IMR-90 (cell line): ENCODE measurements around the gene PLXNB3. TPM values are rescaled to one million over a fixed set of nuclear protein-coding genes. Genes with fewer than 3 reads are reported as not detected.

Experiments used
- ATAC-seq: fragments of 200-7000 bp; cut with Tn5 transposase; 2 replicates; pipeline ENCODE4 v1.9.1; 2020; ENCODE audit warnings: low read depth, mild to moderate bottlenecking, moderate library complexity
- BruUV-seq: library from RNA; stranded (reverse); fragments of 400-500 nt; replicated peaks from 2 replicates; lab custom pipeline; 2021; lab: Mats Ljungman, UMichigan
- CTCF ChIA-PET: fragments of 300-600 bp; formaldehyde crosslinking; extraction: SDS; loops from one replicate; lab custom pipeline; 2021; ENCODE audit warnings: antibody characterized with exemption; lab: Yijun Ruan, JAX
- POLR2A ChIA-PET: fragments of 300-600 bp; sonication (Branson Sonifier 250); formaldehyde crosslinking; loops from one replicate; lab custom pipeline; 2022; ENCODE audit warnings: antibody characterized with exemption; ENCODE audit not compliant: unreplicated experiment; lab: Charles Lee
- DNase-seq: peaks from one replicate; pipeline ENCODE4 v3.0.0; 2013
- H2AFZ ChIP-seq: replicated peaks from 2 replicates; pipeline ENCODE3; 2013; ENCODE audit warnings: low read length, mild to moderate bottlenecking; ENCODE audit not compliant: poor library complexity
- H2AK5ac ChIP-seq: 2 replicates; pipeline ENCODE4 v1.6.1; 2013; ENCODE audit warnings: low read depth, low read length, inconsistent platforms
- H2AK9ac ChIP-seq: replicated peaks from 2 replicates; pipeline ENCODE3; 2013; ENCODE audit warnings: mild to moderate bottlenecking, low read depth, low read length, moderate library complexity; ENCODE audit not compliant: poor library complexity
- H2BK120ac ChIP-seq: 2 replicates; pipeline ENCODE4 v1.6.1; 2013; ENCODE audit warnings: low read depth, low read length, inconsistent platforms
- H2BK15ac ChIP-seq: 3 replicates; pipeline ENCODE4 v1.6.1; 2013; ENCODE audit warnings: low read depth, low read length, inconsistent platforms
- H2BK20ac ChIP-seq: 2 replicates; pipeline ENCODE4 v1.6.1; 2013; ENCODE audit warnings: low read depth, mild to moderate bottlenecking, inconsistent platforms, low read length, moderate library complexity
- H2BK5ac ChIP-seq: 2 replicates; pipeline ENCODE4 v1.6.1; 2013; ENCODE audit warnings: mild to moderate bottlenecking, low read depth, low read length, inconsistent platforms; ENCODE audit not compliant: poor library complexity, severe bottlenecking
- H3K14ac ChIP-seq: replicated peaks from 2 replicates; pipeline ENCODE4 v1.6.1; 2013; ENCODE audit warnings: low read depth, low read length, inconsistent platforms
- H3K18ac ChIP-seq: 2 replicates; pipeline ENCODE4 v1.6.1; 2013; ENCODE audit warnings: low read depth, low read length, control low read depth
- H3K23ac ChIP-seq: 2 replicates; pipeline ENCODE4 v1.6.1; 2013; ENCODE audit warnings: low read depth, low read length, inconsistent platforms
- H3K27ac ChIP-seq: 2 replicates; pipeline ENCODE4 v1.5.1; 2013; ENCODE audit warnings: mild to moderate bottlenecking, control low read depth, low read length; ENCODE audit not compliant: insufficient read depth
- H3K27me3 ChIP-seq: 2 replicates; pipeline ENCODE4 v1.6.1; 2013; ENCODE audit warnings: low read length; ENCODE audit not compliant: control insufficient read depth, insufficient read depth
- H3K36me3 ChIP-seq: 2 replicates; pipeline ENCODE4 v1.6.1; 2013; ENCODE audit warnings: low read length, mixed read lengths; ENCODE audit not compliant: control insufficient read depth, insufficient read depth
- H3K4ac ChIP-seq: 2 replicates; pipeline ENCODE4 v1.6.1; 2013; ENCODE audit warnings: low read depth, low read length, inconsistent platforms
- H3K4me1 ChIP-seq: 2 replicates; pipeline ENCODE4 v1.6.1; 2013; ENCODE audit warnings: low read length, mixed read lengths; ENCODE audit not compliant: control insufficient read depth, insufficient read depth
- H3K4me2 ChIP-seq: 2 replicates; pipeline ENCODE4 v1.6.1; 2013; ENCODE audit warnings: low read depth, mild to moderate bottlenecking, control low read depth, low read length, moderate library complexity
- H3K4me3 ChIP-seq: 2 replicates; pipeline ENCODE4 v1.5.1; 2013; ENCODE audit warnings: low read depth, mild to moderate bottlenecking, control low read depth, low read length, moderate library complexity; ENCODE audit not compliant: insufficient read depth
- H3K56ac ChIP-seq: 2 replicates; pipeline ENCODE4 v1.6.1; 2013; ENCODE audit warnings: low read length, inconsistent platforms; ENCODE audit not compliant: insufficient read depth; ENCODE audit errors: extremely low read depth
- H3K79me1 ChIP-seq, 2 experiments: 2 replicates each; pipeline ENCODE4 v1.6.1; 2013; ENCODE audit warnings: low read length in 2 of 2, inconsistent platforms in 1 of 2, low read depth in 1 of 2
- H3K9ac ChIP-seq: 2 replicates; pipeline ENCODE4 v1.6.1; 2013; ENCODE audit warnings: low read depth, low read length, control low read depth
- H3K9me1 ChIP-seq: 2 replicates; pipeline ENCODE4 v1.6.1; 2013; ENCODE audit warnings: low read length, inconsistent platforms; ENCODE audit not compliant: insufficient read depth
- H3K9me3 ChIP-seq: 2 replicates; pipeline ENCODE4 v1.6.1; 2013; ENCODE audit warnings: low read length; ENCODE audit not compliant: control insufficient read depth, insufficient read depth
- H4K20me1 ChIP-seq: 2 replicates; pipeline ENCODE4 v1.6.1; 2013; ENCODE audit warnings: low read length, inconsistent platforms; ENCODE audit not compliant: insufficient read depth
- H4K5ac ChIP-seq: 2 replicates; pipeline ENCODE4 v1.6.1; 2013; ENCODE audit warnings: mild to moderate bottlenecking, low read depth, low read length, control low read depth
- H4K8ac ChIP-seq, 2 experiments: 2 replicates each; pipeline ENCODE4 v1.6.1; 2013; ENCODE audit warnings: low read depth in 2 of 2, low read length in 2 of 2, control low read depth in 1 of 2, inconsistent platforms in 1 of 2
- H4K91ac ChIP-seq: 2 replicates; pipeline ENCODE4 v1.6.1; 2013; ENCODE audit warnings: low read depth, low read length, inconsistent platforms; ENCODE audit not compliant: insufficient read depth
- CEBPB ChIP-seq: IDR thresholded peaks from 2 replicates; pipeline ENCODE4 v1.6.1; 2012; ENCODE audit warnings: low read depth, low read length, improper control_type of control experiment
- CHD1 ChIP-seq: IDR thresholded peaks from 2 replicates; pipeline ENCODE4 v1.6.1; 2012; ENCODE audit warnings: low read depth, low read length, improper control_type of control experiment
- FOS ChIP-seq: fragments of 150-350 bp; IDR thresholded peaks from 2 replicates; pipeline ENCODE4 v1.6.1; 2016; ENCODE audit warnings: low read depth, low read length
- MAFK ChIP-seq: IDR thresholded peaks from 2 replicates; pipeline ENCODE4 v1.6.1; 2012; ENCODE audit warnings: low read depth, low read length, improper control_type of control experiment
- MAZ ChIP-seq: IDR thresholded peaks from 2 replicates; pipeline ENCODE4 v1.6.1; 2012; ENCODE audit warnings: low read depth, mild to moderate bottlenecking, low read length, improper control_type of control experiment, moderate library complexity, borderline replicate concordance
- MXI1 ChIP-seq: IDR thresholded peaks from 2 replicates; pipeline ENCODE4 v1.6.1; 2012; ENCODE audit warnings: low read depth, mild to moderate bottlenecking, low read length, moderate library complexity, borderline replicate concordance
- NFE2L2 ChIP-seq: fragments of 150-350 bp; IDR thresholded peaks from 2 replicates; pipeline ENCODE4 v1.6.1; 2016; ENCODE audit warnings: low read depth, mild to moderate bottlenecking, low read length
- POLR2A ChIP-seq: IDR thresholded peaks from 2 replicates; pipeline ENCODE4 v1.6.1; 2012; ENCODE audit warnings: mild to moderate bottlenecking, low read depth, low read length
- RAD21 ChIP-seq: IDR thresholded peaks from 2 replicates; pipeline ENCODE4 v1.6.1; 2012; ENCODE audit warnings: low read length, improper control_type of control experiment
- RCOR1 ChIP-seq: IDR thresholded peaks from 2 replicates; pipeline ENCODE4 v1.6.1; 2012; ENCODE audit warnings: mild to moderate bottlenecking, low read length, improper control_type of control experiment; ENCODE audit not compliant: insufficient replicate concordance
- RFX5 ChIP-seq: IDR thresholded peaks from 2 replicates; pipeline ENCODE4 v1.8.0; 2012; ENCODE audit warnings: low read depth, mild to moderate bottlenecking, low read length, moderate library complexity
- SMC3 ChIP-seq: fragments of 150-350 bp; IDR thresholded peaks from 2 replicates; pipeline ENCODE4 v1.6.1; 2016; ENCODE audit warnings: low read depth, mild to moderate bottlenecking, antibody characterized with exemption, low read length, moderate library complexity
- WGBS, 2 experiments: methylation state at CpG; one replicate each; pipeline versions ENCODE4 v1.1.5 to v1.1.7; 2013; ENCODE audit warnings: missing lambda C conversion rate in 2 of 2; ENCODE audit not compliant: insufficient read length in 1 of 2; ENCODE audit errors: extremely low coverage in 2 of 2; 5-methylcytosine and 5-hydroxymethylcytosine counted together
- dilution Hi-C: fragments of 300-500 bp; cut with HindIII; formaldehyde crosslinking; loops from one replicate; pipeline ENCODE4 v1.14.3; 2018; ENCODE audit warnings: low sequenced_read_pairs; ENCODE audit not compliant: unreplicated experiment
- in situ Hi-C: fragments of 300-500 bp; cut with MboI; formaldehyde crosslinking; loops from 3 replicates; pipeline ENCODE4 v1.14.3; 2019; ENCODE audit warnings: low sequenced_read_pairs, inconsistent platforms, mixed read lengths
- intact Hi-C: fragments of 100-400 bp; cut with micrococcal nuclease; formaldehyde crosslinking; loops from 2 replicates; pipeline ENCODE4 v1.10.0; 2022
- polyA plus RNA-seq, 3 experiments: library from polyadenylated mRNA; depleted of rRNA; stranded (reverse); fragments of >200 nt; gene quantifications; 2 replicates each; pipeline ENCODE4 v1.2.3, GENCODE V29; 2012; ENCODE audit warnings: low replicate concordance in 1 of 3
- total RNA-seq: library from RNA; depleted of rRNA; stranded (reverse); fragments of >200 nt; gene quantifications from 2 replicates; pipeline ENCODE4 v1.2.3, GENCODE V29; 2012
- TF ChIP-seq, protein P1 (sequence below): fragments of 150-350 bp; IDR thresholded peaks from 2 replicates; pipeline ENCODE4 v1.6.1; 2016; ENCODE audit warnings: low read depth, mild to moderate bottlenecking, low read length, moderate library complexity, borderline replicate concordance
- TF ChIP-seq, protein P2 (sequence below): fragments of 150-350 bp; IDR thresholded peaks from 2 replicates; pipeline ENCODE4 v1.6.1; 2017; ENCODE audit warnings: mild to moderate bottlenecking, antibody characterized with exemption, low read length, low read depth
- TF ChIP-seq, protein P3 (sequence below): conservative IDR thresholded peaks from 2 replicates; pipeline ENCODE4 v1.5.1; 2012; ENCODE audit warnings: mild to moderate bottlenecking, low read depth, low read length, improper control_type of control experiment

The PLXNB3 gene
- total and polyA plus RNA-seq, 2 of the 4 experiments (the other 2 are of a cell fraction) = 0.36 to 22.3 TPM

DNA sequence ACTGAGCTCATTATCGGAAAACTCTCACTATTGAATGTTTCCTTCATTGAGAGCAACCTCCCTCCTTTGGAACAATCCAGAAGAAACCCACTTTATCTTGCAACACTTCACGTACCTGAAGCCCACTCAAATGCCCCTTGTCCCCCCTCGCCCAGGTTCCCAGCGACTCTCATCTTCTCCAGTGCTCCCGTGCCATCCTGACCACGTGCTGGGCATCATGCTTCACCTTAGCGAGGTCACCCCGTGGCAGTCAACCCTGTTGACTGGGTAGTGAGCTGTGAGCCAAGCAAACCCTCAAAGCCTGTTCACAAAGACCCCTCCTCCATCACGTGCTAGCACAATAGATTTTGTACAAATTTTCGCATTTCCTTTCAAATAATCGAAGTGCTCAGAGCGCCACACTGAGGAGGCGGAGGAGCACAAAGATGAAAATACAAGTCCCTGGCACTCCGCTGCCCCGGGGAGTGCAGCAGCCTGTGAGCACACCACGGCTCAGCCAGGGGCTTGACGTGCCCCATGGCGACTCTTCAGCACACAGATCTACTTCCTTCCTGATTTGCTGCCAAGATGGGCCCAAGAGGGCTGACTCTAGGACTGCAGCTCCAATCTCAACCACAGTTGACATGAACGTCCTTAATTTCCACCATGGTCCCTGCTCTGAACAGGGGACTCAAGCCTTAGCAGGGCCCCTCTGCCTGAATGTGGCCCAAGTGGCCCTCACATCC is 50.7 kb downstream of the PLXNB3 start:
- H3K27ac ChIP-seq = no peak overlapping the region
- no peak overlapping the region for H2AFZ ChIP-seq
- no peak overlapping the region for H4K5ac ChIP-seq
- DNase-seq (no peak), ATAC-seq (no peak)
- no peaks in the 10 kb centered on the region for H3K4me1 ChIP-seq
- in situ Hi-C loops (no loop called here), dilution Hi-C loops (no loop called here), intact Hi-C loops (no loop called here)
- H3K36me3 ChIP-seq = no peaks in the 10 kb centered on the region
- no peaks in the 10 kb centered on the region for H3K9me1 ChIP-seq
- peaks cover 9% of the 10 kb centered on the region for H3K9me3 ChIP-seq
- no peak overlapping the region for H2BK15ac ChIP-seq
- H4K91ac ChIP-seq = no peak overlapping the region
- TF ChIP-seq MAZ (no peak), RFX5 (no peak), POLR2A (no peak), NFE2L2 (no peak), RAD21 (no peak), FOS (no peak), CHD1 (no peak), MXI1 (no peak), CEBPB (no peak), MAFK (no peak), SMC3 (no peak), RCOR1 (no peak)
- TF ChIP-seq, protein P1, sequence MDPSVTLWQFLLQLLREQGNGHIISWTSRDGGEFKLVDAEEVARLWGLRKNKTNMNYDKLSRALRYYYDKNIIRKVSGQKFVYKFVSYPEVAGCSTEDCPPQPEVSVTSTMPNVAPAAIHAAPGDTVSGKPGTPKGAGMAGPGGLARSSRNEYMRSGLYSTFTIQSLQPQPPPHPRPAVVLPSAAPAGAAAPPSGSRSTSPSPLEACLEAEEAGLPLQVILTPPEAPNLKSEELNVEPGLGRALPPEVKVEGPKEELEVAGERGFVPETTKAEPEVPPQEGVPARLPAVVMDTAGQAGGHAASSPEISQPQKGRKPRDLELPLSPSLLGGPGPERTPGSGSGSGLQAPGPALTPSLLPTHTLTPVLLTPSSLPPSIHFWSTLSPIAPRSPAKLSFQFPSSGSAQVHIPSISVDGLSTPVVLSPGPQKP = no peak
- TF ChIP-seq, protein P2, sequence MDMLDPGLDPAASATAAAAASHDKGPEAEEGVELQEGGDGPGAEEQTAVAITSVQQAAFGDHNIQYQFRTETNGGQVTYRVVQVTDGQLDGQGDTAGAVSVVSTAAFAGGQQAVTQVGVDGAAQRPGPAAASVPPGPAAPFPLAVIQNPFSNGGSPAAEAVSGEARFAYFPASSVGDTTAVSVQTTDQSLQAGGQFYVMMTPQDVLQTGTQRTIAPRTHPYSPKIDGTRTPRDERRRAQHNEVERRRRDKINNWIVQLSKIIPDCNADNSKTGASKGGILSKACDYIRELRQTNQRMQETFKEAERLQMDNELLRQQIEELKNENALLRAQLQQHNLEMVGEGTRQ = no peak
- TF ChIP-seq, protein P3, sequence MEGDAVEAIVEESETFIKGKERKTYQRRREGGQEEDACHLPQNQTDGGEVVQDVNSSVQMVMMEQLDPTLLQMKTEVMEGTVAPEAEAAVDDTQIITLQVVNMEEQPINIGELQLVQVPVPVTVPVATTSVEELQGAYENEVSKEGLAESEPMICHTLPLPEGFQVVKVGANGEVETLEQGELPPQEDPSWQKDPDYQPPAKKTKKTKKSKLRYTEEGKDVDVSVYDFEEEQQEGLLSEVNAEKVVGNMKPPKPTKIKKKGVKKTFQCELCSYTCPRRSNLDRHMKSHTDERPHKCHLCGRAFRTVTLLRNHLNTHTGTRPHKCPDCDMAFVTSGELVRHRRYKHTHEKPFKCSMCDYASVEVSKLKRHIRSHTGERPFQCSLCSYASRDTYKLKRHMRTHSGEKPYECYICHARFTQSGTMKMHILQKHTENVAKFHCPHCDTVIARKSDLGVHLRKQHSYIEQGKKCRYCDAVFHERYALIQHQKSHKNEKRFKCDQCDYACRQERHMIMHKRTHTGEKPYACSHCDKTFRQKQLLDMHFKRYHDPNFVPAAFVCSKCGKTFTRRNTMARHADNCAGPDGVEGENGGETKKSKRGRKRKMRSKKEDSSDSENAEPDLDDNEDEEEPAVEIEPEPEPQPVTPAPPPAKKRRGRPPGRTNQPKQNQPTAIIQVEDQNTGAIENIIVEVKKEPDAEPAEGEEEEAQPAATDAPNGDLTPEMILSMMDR = no peak
- no peak overlapping the region for H3K14ac ChIP-seq
- no peak overlapping the region for H2BK5ac ChIP-seq
- no TSS peak for BruUV-seq
- 61% methylated on average over 12 of the region's 19 CpGs; no CpG with 5 or more reads in 1 of the 2 experiments for WGBS, 2 experiments
- no peak overlapping the region for H3K4me3 ChIP-seq
- no peak overlapping the region for H3K18ac ChIP-seq
- H2AK5ac ChIP-seq = no peak overlapping the region
- POLR2A ChIA-PET = no interaction called here
- H3K27me3 ChIP-seq = peaks cover 20% of the 10 kb centered on the region
- H3K56ac ChIP-seq = no peak overlapping the region
- no peak overlapping the region for H3K9ac ChIP-seq
- no peak overlapping the region for H2AK9ac ChIP-seq
- no peak overlapping the region for H2BK120ac ChIP-seq
- H3K79me1 ChIP-seq = no peaks in the 10 kb centered on the region
- CTCF ChIA-PET = no interaction called here
- no peak overlapping the region for H2BK20ac ChIP-seq
- H4K8ac ChIP-seq = no peak overlapping the region
- no peaks in the 10 kb centered on the region for H4K20me1 ChIP-seq
- no peak overlapping the region for H3K4ac ChIP-seq
- H3K4me2 ChIP-seq = no peak overlapping the region
- H3K23ac ChIP-seq = no peak overlapping the region
